Ovary (tissue), 9 donors: ENCODE results near the gene CXCL10. TPM values are rescaled to one million over a fixed set of nuclear protein-coding genes. Genes with fewer than 3 reads are reported as not detected.

ENCODE experiments used
- DNase-seq, 5 donors: peaks; one replicate each; pipeline ENCODE4 v3.0.0-alpha.2; 2019 to 2020
- H3K27ac ChIP-seq, 2 donors: fragments of 200-600 bp; one replicate each; pipeline versions ENCODE4 v1.5.1 to v1.8.0; 2019 to 2022
- H3K27me3 ChIP-seq: fragments of 200-600 bp; one replicate; pipeline ENCODE4 v1.8.0; 2022
- H3K36me3 ChIP-seq: fragments of 200-600 bp; sonication (generic); one replicate; pipeline ENCODE4 v1.5.1; 2019
- H3K4me1 ChIP-seq: one replicate; pipeline ENCODE4 v1.8.1; 2013; ENCODE audit warnings: mild to moderate bottlenecking, moderate library complexity; ENCODE audit not compliant: insufficient read depth
- H3K4me3 ChIP-seq: fragments of 200-600 bp; sonication (generic); one replicate; pipeline ENCODE4 v1.5.1; 2017
- H3K9me3 ChIP-seq, 2 donors: fragments of 200-600 bp in 1 of 2; sonication (generic) in 1 of 2; one replicate each; pipeline versions ENCODE4 v1.5.1 to v1.8.1; 2013 to 2019; ENCODE audit warnings: mild to moderate bottlenecking in 1 of 2, moderate library complexity in 1 of 2
- EP300 ChIP-seq: sonication (generic); formaldehyde crosslinking; IDR thresholded peaks from one replicate; pipeline ENCODE4 v1.6.1; 2017; ENCODE audit warnings: antibody characterized with exemption
- POLR2A ChIP-seq: fragments of 450-650 bp; IDR thresholded peaks from one replicate; pipeline ENCODE4 v1.6.1; 2017; ENCODE audit warnings: antibody characterized with exemption, mild to moderate bottlenecking, moderate library complexity
- WGBS, 3 donors: extraction: QIAGEN DNeasy Blood & Tissue Kit in 1 of 3; methylation state at CpG; one replicate each; pipeline versions ENCODE4 v1.1.5 to v1.1.7; 2013 to 2017; 5-methylcytosine and 5-hydroxymethylcytosine counted together
- intact Hi-C, 4 donors: fragments of 100-400 bp; cut with DNase I; formaldehyde crosslinking; loops; one replicate each; pipeline versions ENCODE4 v1.11.0 to v1.15.1; 2022 to 2023
- polyA plus RNA-seq, 2 donors: library from polyadenylated mRNA; stranded (reverse); fragments of 200-250 nt in 1 of 2; fragments of 350-450 nt in 1 of 2; fragmentation: Illumina TruSeq in 1 of 2; extraction: RNeasy Lipid Tissue Mini Kit (QIAGEN cat#74804) in 1 of 2; gene quantifications; one replicate each; pipeline ENCODE4 v1.2.3, GENCODE V29; 2013 to 2014
- total RNA-seq, 7 donors: library from RNA; depleted of rRNA in 2 of 7; stranded (reverse); fragments of >200 nt in 2 of 7; fragmentation: NEBNext Ultra II Directional in 3 of 7; extraction: Animal tissue kit (Norgen Biotek cat#: 25700) in 3 of 7; gene quantifications; one replicate each; pipeline versions ENCODE4 v1.1.0 to v1.2.4, GENCODE V29; 2016 to 2023
- TF ChIP-seq, protein P1 (sequence below), 3 donors: fragments of 450-650 bp in 2 of 3; fragments of 200-600 bp in 1 of 3; IDR thresholded peaks; one replicate each; pipeline versions ENCODE4 v1.5.1 to v1.8.0; 2016 to 2022; ENCODE audit warnings: antibody characterized with exemption in 3 of 3, mild to moderate bottlenecking in 1 of 3
- donor health status: DM: no; HTN: no; CAD: no; lungs with moderate emphysema.
- donor health status: DM: no; HTN: no; CAD: no.
- donor health status: Bipolar disorder and iron deficiency.
- donor health status: DM: yes; HTN: yes; CAD: no.
- donor health status: DM: no; HTN: no; CAD: no.
- donor health status: DM: yes; HTN: yes; CAD: no.

The CXCL10 gene
- total and polyA plus RNA-seq, 9 donors, result 0.12 to 17.3 (median 1.0) TPM; not detected in 3

DNA sequence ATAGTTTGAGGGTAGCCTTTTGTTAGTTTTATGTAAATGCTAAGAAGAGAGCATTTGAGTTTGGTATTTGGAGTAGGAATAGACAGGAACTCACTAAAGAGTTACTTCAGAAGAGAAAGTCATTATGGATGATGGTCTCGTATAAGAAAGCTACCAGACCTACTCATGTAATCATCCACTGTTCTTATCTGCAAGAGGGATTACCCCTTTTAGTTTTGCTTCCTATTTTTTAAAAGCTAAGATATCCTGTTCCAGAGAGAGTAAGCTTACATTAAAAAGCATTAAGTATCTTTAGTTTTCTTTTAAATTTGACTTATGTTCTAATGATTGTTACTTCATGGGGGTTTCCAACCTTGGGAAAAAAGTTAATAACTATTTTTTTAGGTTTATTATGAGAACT, 38.7 kb upstream of the CXCL10 start:
- Histone ChIP-seq H3K27me3 (no peaks in the 10 kb centered on the region), H3K9me3 (no peaks in the 10 kb centered on the region), H3K4me1 (no peaks in the 10 kb centered on the region), H3K36me3 (no peaks in the 10 kb centered on the region), H3K27ac (no peak overlapping the region), H3K4me3 (no peak overlapping the region)
- WGBS, 3 donors, result 36 to 46% (median 38%) methylated on average over 1 of the region's 1 CpG
- TF ChIP-seq EP300, result no peak
- intact Hi-C loops, result loop anchor here in 1 of 4 donors (10.0 kb wide), 1 partner anchor 67 kb away; the partner anchor contains the start of gene SDAD1
- DNase-seq, result no peak

DNA sequence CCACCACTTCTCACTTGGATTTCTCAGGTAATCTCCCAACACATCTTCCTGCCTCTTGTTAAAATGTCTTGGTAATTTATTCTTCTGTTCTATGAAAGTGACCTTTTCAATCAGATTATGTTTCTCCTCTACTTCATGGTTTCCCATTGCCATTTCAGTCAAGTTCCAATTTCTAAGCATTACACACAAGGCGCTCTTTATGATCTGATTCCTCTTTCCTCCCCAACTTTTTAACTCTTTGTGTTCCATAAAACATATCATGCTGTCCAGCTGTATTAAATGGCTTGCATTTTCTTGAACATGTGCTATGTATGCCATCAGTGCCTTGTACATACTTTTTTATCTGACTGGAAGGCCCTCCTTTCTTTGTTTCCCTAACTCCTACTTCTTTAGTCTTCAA, 38.1 kb upstream of the CXCL10 start:
- no peaks in the 10 kb centered on the region for H3K36me3 ChIP-seq
- TF ChIP-seq EP300 (no peak), POLR2A (no peak)
- TF ChIP-seq, protein P1, sequence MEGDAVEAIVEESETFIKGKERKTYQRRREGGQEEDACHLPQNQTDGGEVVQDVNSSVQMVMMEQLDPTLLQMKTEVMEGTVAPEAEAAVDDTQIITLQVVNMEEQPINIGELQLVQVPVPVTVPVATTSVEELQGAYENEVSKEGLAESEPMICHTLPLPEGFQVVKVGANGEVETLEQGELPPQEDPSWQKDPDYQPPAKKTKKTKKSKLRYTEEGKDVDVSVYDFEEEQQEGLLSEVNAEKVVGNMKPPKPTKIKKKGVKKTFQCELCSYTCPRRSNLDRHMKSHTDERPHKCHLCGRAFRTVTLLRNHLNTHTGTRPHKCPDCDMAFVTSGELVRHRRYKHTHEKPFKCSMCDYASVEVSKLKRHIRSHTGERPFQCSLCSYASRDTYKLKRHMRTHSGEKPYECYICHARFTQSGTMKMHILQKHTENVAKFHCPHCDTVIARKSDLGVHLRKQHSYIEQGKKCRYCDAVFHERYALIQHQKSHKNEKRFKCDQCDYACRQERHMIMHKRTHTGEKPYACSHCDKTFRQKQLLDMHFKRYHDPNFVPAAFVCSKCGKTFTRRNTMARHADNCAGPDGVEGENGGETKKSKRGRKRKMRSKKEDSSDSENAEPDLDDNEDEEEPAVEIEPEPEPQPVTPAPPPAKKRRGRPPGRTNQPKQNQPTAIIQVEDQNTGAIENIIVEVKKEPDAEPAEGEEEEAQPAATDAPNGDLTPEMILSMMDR (IDR thresholded peaks at IDR 0.05), result no peak
- intact Hi-C loops, result loop anchor here in 1 of 4 donors (10.0 kb wide), 1 partner anchor 67 kb away; the partner anchor contains the start of gene SDAD1

DNA sequence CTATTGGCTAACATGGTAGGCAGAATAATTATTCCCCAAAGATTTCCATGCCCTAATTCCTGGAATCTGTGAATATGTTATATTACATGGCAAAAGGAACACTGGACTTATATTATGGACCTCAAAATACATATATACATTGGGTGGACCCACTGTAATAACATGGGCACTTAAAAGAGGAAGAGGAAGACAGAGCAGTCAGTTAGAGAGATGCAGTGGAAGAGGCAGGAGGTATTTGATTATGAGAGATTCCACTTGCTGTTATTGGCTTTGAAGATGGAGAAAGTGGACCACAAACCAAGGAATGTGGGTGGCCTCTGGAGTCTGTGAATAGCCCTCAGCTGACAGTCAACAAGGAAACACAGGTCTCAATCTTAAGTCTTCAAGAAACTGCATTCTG, 37.2 kb upstream of the CXCL10 start:
- Histone ChIP-seq H3K4me1 (no peaks in the 10 kb centered on the region), H3K4me3 (no peak overlapping the region), H3K36me3 (no peaks in the 10 kb centered on the region), H3K27ac (no peak overlapping the region), H3K27me3 (no peaks in the 10 kb centered on the region), H3K9me3 (no peaks in the 10 kb centered on the region)
- intact Hi-C loops, result loop anchor here in 1 of 4 donors (10.0 kb wide), 1 partner anchor 66 kb away; the partner anchor contains the start of gene SDAD1
- TF ChIP-seq, protein P1 (IDR thresholded peaks at IDR 0.05), result no peak
- TF ChIP-seq POLR2A, result no peak
- TF ChIP-seq EP300, result no peak
- DNase-seq, result no peak

More for the DNA sequence above, 38.1 kb upstream of the CXCL10 start:
- Histone ChIP-seq H3K27ac (no peak overlapping the region), H3K4me1 (no peaks in the 10 kb centered on the region), H3K9me3 (no peaks in the 10 kb centered on the region), H3K4me3 (no peak overlapping the region), H3K27me3 (no peaks in the 10 kb centered on the region)
- WGBS, 3 donors, result 36 to 50% (median 40%) methylated on average over 1 of the region's 1 CpG
- no peak for DNase-seq

DNA sequence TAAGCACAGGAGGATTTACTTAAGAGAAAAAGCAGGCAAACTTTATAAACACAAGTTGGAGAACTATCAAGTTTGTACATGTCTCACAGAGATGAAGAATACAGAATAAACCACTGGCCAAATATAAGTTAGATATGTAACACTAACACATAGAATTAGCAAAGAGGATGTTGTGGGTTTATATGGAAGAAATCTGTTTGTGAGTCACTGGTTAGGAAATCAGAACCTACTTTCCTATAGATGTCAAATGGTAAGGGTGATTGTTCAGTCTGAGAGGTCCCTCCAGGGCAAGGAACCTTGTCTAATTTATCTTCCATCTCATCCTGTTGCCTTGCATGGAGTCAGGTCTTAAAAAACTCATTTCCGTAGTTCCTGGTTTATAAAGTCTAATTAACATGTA, 36.5 kb upstream of the CXCL10 start:
- Histone ChIP-seq H3K4me3 (no peak overlapping the region), H3K27ac (no peak overlapping the region), H3K27me3 (no peaks in the 10 kb centered on the region), H3K36me3 (no peaks in the 10 kb centered on the region), H3K4me1 (no peaks in the 10 kb centered on the region), H3K9me3 (no peaks in the 10 kb centered on the region)
- TF ChIP-seq, protein P1 (IDR thresholded peaks at IDR 0.05), result no peak
- TF ChIP-seq POLR2A (no peak), EP300 (no peak)
- no peak for DNase-seq
- 75 to 84% (median 77%) methylated on average over 1 of the region's 1 CpG for WGBS, 3 donors
- intact Hi-C loops, result loop anchor here in 1 of 4 donors (10.0 kb wide), 1 partner anchor 65 kb away; the partner anchor contains the start of gene SDAD1

DNA sequence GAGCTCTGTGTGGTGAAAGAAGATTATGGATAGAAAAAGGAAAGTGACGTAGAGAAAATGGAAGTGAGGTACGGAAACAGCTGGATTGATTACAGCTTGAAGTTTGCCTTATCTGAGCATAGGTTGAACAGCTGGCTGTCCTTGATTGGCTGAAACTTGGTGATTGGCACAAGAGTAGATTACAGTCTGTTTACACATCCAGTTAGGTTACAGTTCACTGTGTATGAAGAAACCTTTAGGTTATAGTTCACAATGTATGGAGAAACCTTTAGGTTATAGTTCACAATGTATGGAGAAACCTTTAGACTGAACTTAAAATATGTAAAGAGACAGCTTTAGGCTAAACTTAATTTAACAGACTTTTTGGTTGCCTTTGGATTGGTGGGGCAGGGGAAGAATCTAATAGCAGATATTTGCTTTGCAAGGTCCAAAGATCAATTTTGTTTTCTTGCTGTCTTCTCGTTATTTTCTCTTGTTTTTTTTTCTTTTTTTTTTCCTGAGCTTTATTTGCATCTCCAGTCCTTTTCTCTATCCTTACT, 35.7 kb upstream of the CXCL10 start:
- TF ChIP-seq, protein P1 (IDR thresholded peaks at IDR 0.05), result no peak
- TF ChIP-seq EP300 (no peak), POLR2A (no peak)
- 21 to 46% (median 26%) methylated on average over 3 of the region's 3 CpGs for WGBS, 3 donors
- DNase-seq, result no peak
- no peak overlapping the region for H3K27ac ChIP-seq
- no peaks in the 10 kb centered on the region for H3K36me3 ChIP-seq
- H3K4me1 ChIP-seq, result no peaks in the 10 kb centered on the region
- no peaks in the 10 kb centered on the region for H3K9me3 ChIP-seq
- no peak overlapping the region for H3K4me3 ChIP-seq
- H3K27me3 ChIP-seq, result no peaks in the 10 kb centered on the region
- intact Hi-C loops, result no loop called here
